Astrocyte of the hippocampus (primary cell): ENCODE data around the gene HES5.
A peak's percentile ranks its signal among the peaks of the same experiment; 100 is the strongest.
"Not testable (repeated sequence)": the region's sequence is repeated elsewhere in the genome, so short reads cannot be mapped to it uniquely, and the experiment has no call there.

Experiments used
- DNase-seq: peaks from one replicate; pipeline ENCODE4 v3.0.0; 2011; ENCODE audit warnings: low read depth, low spot score

Gene HES5

DNA sequence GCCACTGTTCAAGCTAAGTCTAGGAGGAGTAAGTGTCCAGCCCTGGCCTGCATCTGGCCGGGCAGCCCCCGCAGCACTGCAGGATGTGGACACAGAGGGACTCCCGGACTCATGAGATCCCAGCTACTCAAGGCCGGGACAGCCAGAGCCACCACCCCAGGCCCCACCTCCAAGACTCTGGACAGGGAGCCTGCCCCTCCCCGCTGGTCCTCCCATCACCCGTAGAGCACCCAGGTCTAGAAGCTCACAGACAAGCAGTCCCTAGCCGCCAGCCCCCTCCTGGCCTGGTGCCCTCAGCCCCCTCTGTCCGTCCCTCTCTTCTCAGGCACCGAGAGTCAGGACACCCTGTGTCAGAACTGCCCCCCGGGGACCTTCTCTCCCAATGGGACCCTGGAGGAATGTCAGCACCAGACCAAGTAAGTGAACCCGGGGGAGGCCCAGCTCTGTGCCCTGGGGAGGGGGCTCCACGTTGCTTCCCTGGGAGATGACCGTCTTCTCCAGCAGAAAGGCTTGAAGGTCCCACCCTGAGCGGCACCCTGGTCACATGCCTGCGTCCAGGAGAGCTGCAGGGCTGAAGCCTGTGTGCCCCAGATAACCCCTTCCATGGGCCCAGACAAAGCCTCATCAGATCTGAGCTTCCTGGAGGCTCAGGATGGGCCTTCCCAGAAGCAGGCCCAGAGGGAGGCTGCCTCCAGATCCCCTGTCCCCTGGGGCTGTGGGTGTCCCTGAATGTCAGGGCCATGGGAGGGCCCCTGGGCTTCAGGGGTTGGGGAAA lies 30.4 kb upstream of the HES5 start:
- DNase-seq, result no peak

GRCh38 chr1:2559509-2560298 lies 29.6 kb upstream of the HES5 start:
- no peak for DNase-seq

DNA sequence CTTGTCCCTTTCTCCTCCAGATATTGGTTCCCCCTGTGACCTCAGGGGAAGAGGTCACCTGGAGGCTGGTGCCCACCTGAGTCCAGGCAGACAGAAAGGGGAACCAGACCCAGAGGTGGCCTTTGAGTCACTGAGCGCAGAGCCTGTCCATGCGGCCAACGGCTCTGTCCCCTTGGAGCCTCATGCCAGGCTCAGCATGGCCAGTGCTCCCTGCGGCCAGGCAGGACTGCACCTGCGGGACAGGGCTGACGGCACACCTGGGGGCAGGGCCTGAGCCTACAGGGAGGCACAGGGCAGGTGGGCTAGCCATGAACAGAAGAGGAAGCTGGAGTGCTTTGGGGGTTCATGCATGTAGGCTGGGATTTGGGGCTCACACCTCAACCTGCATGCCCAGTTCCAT lies 28.8 kb upstream of the HES5 start:
- DNase-seq, result no peak

DNA sequence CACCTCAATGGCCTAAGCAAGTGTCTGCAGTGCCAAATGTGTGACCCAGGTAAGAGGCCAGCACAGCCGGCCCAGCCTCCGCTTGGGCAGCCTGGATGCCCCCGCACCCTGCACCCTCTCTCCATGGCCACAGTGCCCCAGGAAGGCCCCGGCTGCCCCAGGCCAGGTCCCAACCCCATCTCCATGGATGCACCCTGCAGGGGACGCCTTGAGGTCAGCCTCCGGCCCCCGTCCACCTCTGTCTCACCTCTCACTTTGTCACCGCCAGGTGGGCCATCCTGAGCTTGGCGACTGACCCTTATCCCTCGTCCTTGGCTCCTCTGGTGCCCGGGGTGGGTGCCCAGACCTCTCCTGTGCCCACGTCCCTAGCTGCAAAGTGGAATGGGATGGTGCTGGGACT lies 28.4 kb upstream of the HES5 start:
- DNase-seq, result no peak

DNA sequence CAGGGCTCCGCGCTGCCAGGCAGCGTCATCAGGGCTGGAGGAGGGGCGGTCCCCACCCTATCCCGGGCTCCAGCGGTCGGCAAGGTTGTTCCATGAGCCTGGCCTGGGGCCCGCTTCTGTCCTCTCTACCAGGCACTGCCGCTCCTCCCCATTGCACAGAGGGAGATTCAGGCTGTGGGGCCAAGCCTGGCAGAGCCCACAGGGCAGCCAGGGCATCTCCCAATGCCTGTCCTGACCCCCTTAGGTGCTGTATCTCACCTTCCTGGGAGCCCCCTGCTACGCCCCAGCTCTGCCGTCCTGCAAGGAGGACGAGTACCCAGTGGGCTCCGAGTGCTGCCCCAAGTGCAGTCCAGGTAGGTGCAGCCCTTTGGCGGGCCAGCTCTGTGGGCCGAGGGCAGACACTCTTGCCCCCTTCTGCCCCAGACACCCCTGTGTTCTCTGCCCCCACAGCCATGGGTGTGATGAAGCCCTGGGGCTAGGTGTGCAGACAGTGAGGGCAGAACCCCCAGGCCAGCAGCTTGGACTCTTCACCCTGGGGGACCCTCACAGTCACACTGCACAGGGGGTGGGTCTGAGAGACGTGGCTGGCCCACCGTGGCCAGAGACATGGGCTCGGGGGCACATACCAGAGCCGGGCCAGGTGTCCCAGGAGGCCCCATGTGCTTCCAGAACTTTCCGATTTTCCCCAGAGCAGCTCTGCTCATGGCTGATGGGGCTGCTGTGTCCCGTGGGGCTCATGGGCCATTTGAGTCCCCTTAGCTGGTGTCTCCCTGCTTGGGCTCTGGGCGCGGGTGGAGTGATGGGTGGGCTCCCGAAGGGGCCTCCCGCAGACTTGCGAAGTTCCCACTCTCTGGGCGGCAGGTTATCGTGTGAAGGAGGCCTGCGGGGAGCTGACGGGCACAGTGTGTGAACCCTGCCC lies 27.7 kb upstream of the HES5 start:
- DNase-seq, result no peak

DNA sequence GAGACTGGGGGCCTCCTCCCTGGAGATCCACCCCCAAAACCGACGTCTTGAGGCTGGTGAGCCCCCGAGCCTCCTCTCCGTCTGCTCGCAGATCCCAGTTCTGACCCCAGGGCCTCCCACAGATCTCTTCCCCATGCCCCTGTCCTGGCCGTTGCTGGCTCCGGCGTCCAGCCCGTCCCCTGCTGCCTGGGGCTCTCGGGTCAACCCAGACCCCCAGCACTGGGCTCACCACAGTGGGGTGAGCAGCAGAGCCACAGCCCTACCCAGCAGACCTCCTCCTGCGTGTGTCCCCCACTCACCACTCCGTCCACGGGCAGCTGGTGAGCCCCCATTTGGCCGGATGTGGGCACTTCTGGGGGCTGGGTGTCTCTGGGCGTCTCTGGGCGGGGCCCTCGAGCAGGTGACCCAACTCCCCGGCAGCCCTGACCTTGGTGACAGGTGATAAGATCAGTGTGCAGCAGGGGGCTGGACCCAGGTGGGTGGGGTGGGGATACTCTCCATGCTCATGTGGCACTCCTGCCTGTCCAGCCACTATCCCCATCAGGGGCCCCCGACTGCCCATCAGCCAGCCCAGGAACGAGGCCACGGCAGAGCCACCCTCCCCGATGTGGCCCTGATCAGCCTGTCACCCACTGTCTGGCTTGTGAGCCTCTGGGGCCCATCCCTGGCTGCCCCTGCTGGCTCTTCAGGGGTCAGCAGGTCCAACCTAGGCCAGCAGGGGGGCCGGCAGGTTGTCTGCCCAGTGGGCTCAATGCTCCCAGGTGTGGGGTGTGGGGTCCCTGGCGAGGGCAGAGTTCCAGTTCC lies 26.8 kb upstream of the HES5 start:
- DNase-seq, result no peak

DNA sequence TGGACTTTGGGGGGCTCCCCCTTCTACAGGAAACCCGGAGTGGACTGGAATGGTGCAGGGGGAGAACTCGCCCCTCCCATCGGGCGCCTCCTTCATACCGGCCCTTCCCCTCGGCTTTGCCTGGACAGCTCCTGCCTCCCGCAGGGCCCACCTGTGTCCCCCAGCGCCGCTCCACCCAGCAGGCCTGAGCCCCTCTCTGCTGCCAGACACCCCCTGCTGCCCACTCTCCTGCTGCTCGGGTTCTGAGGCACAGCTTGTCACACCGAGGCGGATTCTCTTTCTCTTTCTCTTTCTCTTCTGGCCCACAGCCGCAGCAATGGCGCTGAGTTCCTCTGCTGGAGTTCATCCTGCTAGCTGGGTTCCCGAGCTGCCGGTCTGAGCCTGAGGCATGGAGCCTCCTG lies 26.2 kb upstream of the HES5 start, which contains the start of gene TNFRSF14:
TNFRSF14 (plus strand) TSS at position 95 of the 401 bp plus-strand sequence; CDS start at position 389, 294 bp downstream.
- DNase-seq, result peak; percentile 70

GRCh38 chr1:2555634-2556276 lies 25.7 kb upstream of the HES5 start:
- no peak for DNase-seq

GRCh38 chr1:2554621-2555387 lies 24.7 kb upstream of the HES5 start:
- DNase-seq, result no peak

GRCh38 chr1:2553871-2554620 lies 24.0 kb upstream of the HES5 start:
- no peak for DNase-seq

DNA sequence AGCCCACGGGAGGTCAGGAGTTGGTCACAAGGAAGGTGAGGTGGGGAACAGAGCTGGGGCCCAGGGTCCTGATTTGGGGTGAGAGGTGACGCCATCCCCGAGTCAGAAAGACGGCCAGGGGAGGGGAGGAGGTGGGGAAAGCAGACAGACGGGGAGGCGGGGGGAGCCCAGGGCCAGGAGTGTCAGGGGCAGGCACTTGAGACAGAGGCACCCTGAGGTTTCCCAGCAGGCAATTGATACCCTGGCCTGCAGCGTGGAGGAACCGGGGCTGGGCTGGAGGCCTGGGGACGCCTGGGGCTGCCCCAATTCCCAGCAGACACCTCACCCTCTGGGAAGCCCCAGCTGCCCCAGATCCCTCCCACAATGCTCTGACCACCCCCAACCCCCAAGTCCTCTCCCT lies 23.0 kb upstream of the HES5 start:
- not testable (repeated sequence) for DNase-seq

DNA sequence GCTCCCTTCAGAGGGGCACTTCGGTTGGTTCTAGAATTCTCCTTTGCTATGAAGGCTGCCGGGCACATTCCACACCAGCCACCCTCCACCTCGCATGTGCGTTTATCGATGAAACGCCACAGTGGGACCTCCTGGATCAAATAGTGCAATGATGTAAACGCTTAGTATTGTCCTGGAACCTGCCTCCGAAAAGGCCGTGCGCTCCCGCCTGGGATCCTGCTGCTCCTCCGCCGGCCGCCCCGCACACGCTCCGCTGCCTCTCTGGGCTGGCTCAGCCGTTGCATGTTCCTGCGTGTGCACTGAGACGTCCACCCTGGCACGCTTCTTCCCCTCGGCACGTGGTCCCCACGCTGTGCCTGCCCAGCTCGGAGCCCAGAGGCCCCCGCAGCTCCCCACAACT lies 22.1 kb upstream of the HES5 start:
- DNase-seq, result no peak

DNA sequence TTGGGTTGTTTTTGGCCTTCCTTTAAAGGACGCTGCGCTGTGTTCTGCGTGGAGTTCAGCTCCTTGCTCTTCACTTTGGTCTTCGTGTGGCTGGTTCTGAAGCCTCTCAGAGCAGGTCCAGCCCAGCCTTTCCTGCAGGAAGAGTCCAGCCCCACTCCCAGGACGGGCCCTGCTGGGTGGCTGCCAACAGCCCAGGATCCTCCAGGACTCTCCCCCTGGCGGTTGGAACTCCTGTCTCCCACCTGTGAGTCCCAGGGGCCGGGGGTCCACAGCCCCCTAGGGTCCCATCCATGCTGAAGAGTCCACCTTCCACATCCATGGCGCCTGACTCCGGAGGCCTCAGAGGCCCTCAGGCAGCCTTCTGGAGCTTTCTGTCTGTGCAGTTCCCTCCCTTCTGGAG lies 21.5 kb upstream of the HES5 start:
- DNase-seq, result not testable (repeated sequence)

DNA sequence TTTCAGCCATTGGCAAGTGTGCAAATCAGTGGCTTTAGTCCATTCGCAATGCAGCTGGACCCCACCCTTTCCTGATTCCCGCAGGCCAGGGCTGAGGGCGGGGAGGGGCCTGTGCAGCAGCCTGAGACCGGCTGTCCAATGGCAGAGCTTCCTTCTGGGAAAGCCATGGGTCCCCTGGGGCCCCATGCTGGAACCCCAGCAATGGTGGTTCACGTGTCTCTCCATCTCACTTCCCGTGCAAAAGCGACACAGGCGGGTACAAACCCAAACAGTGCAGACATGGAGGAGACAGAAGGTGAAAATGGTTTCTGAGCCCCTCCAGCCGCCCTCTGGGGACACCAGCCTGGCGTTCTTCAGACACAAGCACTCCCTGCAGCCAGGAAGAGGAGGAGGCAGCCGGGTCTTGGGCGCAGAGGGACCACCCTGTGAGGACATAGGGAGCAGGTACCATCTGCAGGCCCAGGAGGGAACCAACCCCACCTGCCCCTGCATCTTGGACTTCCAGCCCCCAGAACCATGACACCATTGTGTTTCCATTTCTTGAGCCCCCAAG lies 20.3 kb upstream of the HES5 start:
- DNase-seq, result not testable (repeated sequence)

DNA sequence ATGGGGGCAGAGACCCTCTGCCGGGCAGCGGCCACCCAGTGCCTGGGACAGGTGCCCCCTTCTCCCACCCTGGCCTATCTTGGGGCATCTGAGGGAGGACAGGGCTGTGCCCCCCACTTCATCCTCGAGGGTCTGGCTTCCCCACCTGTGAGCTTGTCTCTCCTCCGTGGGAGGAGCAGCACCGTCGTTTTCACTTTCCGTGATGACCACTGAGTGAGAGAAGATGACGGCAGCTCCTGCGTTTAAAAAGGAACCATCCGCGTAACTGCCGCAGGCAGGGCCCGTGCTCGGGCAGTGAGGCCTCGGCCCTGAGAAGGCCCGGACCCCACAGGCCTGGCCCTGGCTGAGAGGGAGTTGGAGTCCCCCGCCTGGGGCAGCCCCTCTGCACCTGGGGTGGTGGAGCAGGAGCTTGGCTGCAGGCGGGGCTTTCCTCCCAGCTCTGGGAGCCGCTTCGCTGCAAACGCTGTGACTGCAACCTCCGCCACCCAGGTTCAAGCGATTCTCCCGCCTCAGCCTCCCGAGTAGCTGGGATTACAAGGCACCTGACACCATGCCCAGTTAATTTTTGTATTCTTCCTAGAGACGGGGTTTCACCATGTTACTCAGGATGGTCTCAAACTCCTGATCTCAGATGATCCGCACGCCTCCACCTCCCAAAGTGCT lies 19.4 kb upstream of the HES5 start:
- DNase-seq, result not testable (repeated sequence)

DNA sequence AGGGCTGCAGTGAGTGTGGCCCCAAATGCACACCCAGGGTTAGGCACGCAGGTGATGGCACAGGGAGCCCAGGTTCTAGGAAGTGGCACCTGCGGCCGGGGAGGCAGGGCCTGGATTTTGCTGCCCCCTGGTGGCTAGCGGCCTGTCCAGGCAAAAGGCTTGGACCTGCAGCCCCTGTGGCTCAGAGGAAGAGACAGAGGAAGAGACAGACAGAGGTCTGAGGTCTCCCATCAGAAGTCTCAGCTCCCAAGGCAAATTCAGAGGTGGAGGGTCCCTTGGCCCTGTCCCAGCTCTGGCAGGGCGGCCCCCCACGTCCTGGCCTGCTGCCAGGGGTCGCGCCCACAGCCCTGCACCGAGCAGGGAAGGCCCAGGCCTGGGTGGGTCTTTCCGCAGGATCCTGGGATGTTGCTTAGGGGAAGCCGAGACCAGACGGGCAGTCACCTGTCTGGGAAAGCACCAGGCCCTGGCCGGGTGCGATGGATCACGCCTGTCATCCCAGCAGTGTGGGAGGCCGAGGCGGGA lies 18.1 kb upstream of the HES5 start:
- peak; percentile 86 for DNase-seq

- no peak for DNase-seq
These were observed 17.4 kb upstream of the HES5 start for GRCh38 chr1:2547210-2548067.
